GM04503 (cell line): ENCODE measurements around the gene C6orf136.

Source experiments
- DNase-seq: peaks from one replicate; pipeline ENCODE4 v3.0.0-alpha.2; 2012; ENCODE audit warnings: low read depth

Gene C6orf136

GRCh38 chr6:30686908-30687658 is 40.1 kb downstream of the C6orf136 start:
- DNase-seq = peak; percentile 89

GRCh38 chr6:30687659-30688431 is 40.9 kb downstream of the C6orf136 start:
- DNase-seq = no peak

GRCh38 chr6:30688569-30688968 is 41.6 kb downstream of the C6orf136 start:
- DNase-seq = no peak

GRCh38 chr6:30689022-30689865 is 42.3 kb downstream of the C6orf136 start:
- DNase-seq = no peak

GRCh38 chr6:30689985-30690384 is 43.1 kb downstream of the C6orf136 start:
- DNase-seq = no peak

- peak; percentile 49 for DNase-seq
Measured at GRCh38 chr6:30690403-30691207, 43.7 kb downstream of the C6orf136 start, which contains the start of gene NRM. TSS of gene NRM (minus strand) at chr6:30690984. CDS start at chr6:30690974, 10 bp downstream.

- no peak for DNase-seq
Measured at GRCh38 chr6:30691208-30691847, 44.4 kb downstream of the C6orf136 start.

- no peak for DNase-seq
Measured at GRCh38 chr6:30696432-30696831, 49.5 kb downstream of the C6orf136 start.

GRCh38 chr6:30700340-30700739 is 53.4 kb downstream of the C6orf136 start:
- no peak for DNase-seq
